COLO668 (cell line): ENCODE data around the gene NME4.
"Not testable (repeated sequence)": the region's sequence is repeated elsewhere in the genome, so short reads cannot be mapped to it uniquely, and the experiment has no call there.

Experiments
- DNase-seq: peaks from one replicate; lab custom pipeline; 2025; ENCODE audit not compliant: unreplicated experiment; lab: John Stamatoyannopoulos, UW

The NME4 gene

DNA sequence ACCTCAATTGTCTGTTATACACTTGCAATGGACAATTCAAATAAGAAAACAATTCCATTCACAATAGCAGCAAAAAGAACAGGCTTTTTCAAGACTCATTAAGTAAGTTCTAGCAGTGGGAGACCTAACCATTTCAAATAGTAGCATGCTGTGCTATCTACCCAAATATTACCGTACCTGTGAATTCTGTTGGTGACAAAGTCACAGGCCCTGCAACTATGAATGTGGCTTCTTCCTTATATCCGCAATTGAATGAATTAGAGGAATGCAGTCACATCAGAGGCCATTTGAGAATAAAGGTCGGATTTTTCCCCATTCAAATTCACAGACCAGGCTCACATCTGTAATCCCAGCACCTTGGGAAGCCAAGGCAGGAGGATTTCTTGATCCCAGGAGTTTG, 800 bp upstream of the NME4 start:
- DNase-seq = no peak

DNA sequence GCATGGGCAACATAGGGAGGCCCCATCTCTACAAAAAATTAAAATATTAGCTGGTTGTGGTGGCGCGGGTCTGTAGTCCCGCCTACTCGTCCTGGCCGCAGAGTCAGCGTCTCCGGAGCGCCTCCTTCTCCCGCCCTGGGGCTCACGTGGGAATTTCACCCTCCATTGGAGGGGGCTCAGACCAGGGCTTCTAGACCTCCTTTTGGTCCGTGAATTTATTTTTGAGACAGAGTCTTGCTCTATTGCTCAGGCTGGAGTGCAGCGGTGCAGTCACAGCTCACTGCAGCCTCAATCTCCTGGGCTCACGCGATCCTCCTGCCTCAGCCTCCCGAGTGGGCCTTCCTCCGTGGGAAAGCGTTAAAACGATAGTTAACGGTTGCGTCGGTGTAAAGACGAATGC, 394 bp upstream of the NME4 start:
- no peak for DNase-seq

DNA sequence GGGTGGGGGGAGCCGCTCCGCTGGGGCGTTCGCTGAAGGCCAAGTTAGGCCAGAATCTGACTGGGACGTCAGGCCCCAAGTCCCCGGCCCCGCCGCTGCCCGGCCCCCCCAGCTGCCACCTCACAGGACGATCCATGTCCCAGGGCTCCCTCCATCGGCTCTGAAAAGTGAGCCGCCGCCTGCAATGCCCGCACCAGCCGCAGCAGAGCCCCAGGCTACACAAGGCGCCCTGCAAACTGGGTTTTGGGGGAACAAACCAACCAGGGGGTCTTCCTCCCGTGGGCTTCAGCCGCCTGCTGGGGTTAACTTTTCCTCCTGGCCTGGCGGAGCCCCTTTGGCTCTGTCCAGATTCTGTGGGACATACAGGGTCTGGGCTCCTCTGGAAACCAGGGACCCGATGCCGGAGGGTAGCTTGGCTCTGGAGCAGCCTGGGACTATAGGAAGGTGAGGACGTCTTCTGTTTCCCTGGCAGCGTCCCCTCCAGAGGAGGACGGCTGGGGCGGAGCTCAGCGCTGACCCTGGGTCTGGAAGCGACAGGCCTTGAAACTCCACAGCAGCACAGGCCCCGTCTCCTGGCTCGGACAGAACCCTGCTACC, 835 bp downstream of the NME4 start:
- peak; percentile 29 for DNase-seq

DNA sequence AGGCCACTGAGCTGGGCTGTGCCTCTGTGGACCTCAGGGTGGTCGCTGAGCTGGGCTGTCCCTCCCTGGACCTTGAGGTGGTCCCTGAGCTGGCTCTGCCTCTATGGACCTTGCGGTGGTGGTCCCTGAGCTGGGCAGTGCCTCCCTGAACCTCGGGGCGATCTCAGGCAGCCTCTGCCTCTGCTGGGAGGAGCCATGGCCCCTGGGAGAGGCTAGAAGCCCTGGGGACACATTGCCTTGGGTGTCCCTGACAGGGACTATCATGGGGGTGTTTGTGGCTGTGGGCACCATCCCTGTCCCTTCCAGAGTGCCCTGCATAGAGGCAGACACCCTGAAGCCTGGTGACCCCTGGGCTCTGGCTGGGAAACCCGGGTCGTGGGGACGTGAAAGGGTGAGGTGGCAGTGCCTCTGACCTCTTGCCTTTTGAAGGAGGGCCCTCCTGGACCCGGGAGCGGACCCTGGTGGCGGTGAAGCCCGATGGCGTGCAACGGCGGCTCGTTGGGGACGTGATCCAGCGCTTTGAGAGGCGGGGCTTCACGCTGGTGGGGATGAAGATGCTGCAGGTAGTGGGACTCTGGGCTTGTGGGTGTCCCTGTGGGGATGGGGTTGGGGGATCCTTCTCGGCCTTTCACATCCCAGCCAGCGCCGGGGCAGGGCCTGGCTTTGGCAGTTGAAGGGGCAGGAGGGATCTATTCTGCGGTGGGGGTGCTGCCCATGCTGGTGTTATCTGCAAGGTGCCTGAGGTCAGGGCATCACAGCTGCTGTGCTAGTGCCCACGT, 1.8 kb downstream of the NME4 start:
- DNase-seq = no peak

DNA sequence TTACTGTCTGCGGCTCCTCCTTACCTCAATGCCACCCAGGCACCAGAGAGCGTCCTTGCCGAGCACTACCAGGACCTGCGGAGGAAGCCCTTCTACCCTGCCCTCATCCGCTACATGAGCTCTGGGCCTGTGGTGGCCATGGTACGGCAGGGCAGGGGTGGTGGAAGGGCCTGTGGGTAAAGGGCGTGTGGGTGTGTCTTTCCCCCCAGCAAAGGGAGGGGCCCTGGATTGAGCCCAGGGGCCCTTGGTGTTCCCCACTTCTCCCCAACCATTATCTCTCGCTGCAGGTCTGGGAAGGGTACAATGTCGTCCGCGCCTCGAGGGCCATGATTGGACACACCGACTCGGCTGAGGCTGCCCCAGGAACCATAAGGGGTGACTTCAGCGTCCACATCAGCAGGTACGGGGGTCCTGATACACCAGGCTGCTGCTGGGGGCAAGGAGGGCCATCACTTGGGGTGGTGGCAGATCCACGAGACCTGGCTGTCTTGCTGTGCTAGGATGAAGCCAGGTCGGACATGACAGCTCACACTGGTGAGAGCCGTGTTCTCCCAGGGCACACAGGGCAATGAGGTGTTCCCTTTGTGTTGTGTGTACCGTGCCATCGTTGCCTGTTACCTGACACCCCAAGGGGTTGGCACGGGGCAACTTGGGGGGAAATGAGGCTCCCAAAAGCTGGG, 2.5 kb downstream of the NME4 start:
- no peak for DNase-seq

DNA sequence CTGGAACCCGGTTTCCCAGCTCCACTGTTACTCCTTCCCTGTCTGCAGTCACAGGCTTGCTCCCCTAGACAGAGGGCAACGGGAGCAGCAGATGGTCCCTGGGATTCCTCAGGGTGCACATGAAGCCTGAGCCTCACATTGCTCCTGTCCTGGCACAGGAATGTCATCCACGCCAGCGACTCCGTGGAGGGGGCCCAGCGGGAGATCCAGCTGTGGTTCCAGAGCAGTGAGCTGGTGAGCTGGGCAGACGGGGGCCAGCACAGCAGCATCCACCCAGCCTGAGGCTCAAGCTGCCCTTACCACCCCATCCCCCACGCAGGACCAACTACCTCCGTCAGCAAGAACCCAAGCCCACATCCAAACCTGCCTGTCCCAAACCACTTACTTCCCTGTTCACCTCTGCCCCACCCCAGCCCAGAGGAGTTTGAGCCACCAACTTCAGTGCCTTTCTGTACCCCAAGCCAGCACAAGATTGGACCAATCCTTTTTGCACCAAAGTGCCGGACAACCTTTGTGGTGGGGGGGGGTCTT, 3.1 kb downstream of the NME4 start:
- DNase-seq = no peak

DNA sequence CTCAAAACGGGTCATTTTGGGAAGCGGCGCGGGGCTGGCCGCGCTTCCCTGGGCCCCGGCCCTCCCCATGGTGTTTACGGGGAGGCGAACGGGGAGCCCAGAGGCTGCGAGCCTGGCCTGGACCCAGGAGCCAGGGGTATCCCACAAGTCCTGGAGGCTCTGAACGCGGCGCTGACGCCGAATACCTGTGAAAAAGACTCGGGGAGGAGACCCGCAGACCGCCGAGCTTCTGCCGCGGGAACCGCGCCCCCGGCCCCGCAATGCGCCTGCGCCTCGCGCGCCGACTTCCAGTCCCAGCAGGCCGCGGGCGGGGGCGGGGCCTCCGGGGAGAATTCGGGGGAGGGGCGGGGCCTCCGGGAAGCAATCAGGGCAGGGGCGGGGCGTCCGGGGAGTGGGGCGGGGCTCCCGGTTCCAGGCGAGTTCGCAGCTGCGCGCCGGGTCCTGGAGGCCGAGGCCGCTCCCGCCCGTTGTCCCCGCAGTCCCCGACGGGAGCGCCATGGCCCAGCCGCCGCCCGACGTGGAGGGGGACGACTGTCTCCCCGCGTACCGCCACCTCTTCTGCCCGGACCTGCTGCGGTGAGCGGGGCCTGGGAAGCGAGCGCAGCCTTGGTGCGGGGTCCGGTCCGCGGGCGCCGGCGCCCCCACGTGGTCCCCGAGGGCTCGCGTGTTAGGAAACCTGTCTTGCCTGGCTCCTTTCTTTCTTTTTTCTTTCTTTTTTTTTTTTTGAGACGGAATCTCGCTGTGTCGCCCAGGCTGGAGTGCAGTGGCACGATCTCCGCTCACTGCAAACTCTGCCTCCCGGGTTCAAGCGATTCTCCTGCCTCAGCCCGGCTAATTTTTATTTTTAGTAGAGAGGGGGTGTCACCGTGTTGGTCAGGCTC, 4.7 kb downstream of the NME4 start, which contains the start of gene DECR2:
DECR2 (plus strand) TSS at position 418 of the 881 bp plus-strand sequence; CDS start at position 497, 79 bp downstream.
- DNase-seq = peak; percentile 96

DNA sequence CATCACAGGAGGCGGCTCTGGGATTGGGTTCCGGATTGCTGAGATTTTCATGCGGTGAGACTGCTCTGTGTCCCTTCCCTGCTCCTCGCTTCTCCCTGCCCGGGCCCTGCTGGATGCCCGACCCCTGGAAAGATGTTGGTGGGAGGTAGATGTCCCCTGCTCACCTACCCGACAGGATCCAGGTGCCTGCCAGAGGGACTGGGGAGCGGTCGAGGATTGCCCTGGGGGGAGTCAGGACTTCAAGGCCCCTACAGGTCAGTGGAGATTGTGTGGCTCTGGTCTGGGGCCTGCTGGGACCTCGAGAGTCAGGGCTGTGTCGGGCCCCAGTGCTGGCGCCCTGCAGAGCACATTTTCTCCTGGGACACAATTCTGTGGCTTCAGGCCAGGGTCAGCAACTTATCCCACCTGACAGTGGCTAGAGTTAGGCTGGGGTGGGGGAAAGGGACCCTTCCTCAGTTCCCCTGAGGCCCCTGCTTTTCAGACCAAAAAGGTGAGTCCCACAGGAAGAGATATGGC, 8.0 kb downstream of the NME4 start:
- no peak for DNase-seq

DNA sequence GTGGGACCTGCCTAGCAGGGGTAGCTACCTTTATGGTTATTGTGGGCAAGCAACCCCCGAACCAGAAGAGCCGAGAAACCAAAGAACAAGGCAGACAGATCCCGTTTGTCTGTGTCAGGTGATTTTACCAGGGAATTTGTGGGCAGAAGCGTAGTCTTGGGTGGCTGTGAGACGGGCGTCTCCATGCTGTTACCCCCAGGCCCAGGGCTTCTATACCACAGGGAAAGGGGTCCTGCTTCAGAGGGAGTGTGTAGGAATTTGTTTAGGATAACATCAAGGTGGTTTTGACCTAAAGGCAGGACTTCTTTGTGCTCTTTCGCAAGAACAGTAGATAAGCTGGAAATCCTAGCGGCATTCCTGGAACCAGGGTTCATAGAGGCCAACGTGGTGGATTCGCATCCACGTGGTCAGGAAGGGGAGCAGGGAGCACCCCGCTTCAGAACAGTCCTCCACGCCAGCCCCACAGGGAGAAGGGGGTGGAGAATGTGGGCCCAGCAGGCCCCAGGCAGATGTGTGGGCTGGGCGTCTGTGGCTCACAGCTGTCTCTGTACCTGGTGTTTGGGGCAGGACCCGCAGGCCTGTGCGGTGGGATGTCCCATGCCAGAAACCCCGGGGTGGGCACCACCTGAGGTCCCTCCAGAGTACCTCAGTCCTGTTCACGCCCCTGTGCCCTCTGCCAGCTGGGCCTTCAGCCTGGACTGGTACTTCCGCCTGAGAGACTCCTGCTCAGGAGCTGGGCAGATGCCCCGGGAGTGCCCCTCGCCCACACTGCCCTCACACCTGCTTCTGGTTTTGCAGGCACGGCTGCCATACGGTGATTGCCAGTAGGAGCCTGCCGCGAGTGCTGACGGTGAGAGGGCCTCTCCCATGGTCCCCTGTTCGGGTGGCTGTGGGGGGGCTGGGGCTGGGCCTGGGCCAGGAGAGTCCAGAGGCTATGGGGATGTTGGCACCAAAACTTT, 8.8 kb downstream of the NME4 start:
- DNase-seq = no peak

DNA sequence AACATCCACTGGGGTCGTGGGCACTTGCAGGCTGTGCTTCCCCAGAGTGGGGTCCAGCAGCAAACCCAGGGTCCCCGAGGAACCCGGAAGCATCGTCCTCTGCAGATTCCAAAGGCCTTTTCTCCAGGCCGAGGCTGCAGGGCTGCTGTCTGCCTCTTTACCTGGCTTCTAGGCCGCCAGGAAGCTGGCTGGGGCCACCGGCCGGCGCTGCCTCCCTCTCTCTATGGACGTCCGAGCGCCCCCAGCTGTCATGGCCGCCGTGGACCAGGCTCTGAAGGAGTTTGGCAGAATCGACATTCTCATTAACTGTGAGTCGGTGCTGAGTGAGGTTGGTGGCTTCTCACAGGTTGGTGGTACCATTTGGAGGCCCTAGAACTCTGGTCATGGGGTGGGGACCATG, 10.3 kb downstream of the NME4 start:
- no peak for DNase-seq

DNA sequence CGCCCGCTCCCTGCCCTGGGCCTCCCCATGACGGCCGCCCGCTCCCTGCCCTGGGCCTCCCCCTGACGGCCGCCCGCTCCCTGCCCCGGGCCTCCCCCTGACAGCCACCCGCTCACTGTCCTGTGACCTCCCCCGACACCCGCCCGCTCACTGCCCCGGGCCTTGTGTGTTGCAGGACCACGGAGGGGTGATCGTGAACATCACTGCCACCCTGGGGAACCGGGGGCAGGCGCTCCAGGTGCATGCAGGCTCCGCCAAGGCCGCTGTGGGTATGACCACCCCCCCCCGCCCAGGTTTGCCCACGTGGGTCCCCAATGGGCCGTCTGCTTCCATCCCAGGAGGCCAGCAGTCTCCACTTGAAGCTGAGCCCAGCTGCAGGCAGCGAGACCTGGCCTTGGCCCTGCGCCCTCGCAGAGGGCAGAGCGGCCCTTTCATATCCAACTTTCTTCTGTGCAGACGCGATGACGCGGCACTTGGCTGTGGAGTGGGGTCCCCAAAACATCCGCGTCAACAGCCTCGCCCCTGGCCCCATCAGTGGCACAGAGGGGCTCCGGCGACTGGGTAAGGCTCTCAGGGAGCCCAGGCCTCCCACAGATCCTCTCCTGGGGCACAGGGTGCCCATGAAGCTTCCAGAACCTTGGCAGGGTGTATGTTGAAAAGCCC, 13.6 kb downstream of the NME4 start:
- DNase-seq = no peak

DNA sequence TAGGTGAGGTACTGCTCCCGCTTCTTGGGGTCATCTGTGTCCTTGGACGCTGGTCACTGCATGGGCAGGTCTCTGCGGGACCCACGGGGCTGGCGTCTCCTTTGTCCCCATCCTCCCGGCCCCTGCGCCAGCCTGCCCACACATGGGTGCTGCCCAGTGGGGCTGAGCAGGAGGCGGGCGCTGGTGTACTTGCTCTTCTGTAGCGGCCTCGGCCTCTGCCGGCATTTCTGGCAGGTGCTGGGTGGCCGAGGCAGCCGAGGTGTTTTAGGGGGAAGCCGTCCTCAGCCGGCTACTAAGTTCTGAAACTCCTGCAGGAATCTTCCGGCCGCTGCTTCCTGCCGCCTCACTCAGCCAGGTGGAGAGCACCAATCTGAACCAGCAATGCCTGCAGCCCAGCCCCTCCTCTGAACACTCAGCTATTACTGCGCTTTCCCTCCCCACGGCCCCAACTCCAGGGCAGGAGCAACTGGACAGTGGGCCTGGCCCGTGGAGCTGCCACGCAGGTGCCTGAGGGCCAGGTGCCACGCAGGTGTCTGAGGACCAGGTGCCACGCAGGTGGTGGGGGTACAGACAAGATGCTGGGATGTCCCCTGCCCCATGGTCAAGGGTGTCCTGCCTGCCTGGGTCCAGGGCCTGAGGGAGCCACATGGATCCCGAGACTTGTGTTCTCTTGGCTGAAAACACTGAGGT, 14.7 kb downstream of the NME4 start:
- no peak for DNase-seq

DNA sequence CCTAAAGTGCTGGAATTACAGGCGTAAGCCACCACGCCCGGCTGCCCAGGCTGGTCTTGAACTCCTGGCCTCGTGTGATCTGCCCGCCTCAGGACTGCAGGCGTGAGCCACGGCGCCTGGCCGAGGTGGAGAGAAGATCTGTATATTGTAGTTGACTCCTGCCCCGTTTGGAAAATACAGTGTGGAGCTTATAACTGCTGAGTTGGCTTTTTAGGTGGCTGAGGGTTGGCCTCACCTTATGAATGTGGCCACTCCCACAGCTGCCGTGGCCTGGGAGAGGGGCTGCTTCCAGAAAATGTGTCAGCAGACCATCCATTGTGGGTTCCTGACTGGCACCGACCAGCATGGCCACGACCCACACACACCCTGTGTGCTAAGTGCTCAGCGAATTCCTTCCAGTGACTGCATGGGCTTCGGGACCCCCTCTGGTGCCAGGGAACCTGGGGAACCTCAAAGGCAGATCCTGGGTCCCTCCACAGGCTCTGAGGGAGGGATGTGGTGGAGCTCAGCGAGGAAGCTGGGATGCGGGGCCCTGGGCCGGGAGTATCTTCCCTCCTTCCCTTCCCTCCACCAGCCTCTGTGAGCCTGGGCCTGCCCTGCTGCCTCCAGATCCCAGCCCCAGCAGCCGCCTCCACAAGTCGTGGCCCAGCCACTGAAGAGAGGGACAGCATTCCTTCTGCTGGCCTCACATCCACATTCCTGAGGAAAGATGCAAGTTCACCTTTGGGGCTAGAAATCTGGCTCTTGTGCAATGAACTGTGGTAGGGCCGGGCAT, 17.6 kb downstream of the NME4 start:
- DNase-seq = no peak

DNA sequence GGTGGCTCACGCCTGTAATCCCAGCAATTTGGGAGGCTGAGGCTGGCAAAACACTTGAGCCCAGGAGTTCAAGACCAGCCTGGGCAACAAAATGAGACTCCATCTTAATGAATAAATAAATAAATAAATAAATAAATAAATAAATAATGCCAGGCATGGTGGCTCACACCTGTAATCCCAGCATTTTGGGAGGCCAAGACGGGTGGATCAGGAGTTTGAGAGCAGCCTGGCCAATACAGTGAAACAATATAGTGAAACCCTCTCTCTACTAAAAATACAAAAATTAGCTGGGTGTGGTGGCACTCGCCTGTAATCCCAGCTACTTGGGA, 18.1 kb downstream of the NME4 start:
- not testable (repeated sequence) for DNase-seq

DNA sequence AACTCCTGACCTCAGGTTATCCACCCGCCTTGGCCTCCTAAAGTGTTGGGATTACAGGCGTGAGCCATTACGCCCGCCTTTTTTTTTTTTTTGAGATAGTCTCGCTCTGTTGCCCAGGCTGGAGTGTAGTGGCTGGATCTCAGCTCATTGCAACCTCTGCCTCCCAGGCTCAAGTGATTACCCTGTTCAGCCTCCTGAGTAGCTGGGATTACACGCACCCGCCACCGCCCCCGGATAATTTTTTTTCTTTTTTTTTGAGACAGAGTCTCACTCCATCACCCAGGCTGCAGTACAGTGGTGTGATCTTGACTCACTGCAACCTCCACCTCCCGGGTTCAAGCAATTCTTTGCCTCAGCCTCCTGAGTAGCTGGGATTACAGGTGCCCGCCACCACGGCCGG, 25.2 kb downstream of the NME4 start:
- not testable (repeated sequence) for DNase-seq

DNA sequence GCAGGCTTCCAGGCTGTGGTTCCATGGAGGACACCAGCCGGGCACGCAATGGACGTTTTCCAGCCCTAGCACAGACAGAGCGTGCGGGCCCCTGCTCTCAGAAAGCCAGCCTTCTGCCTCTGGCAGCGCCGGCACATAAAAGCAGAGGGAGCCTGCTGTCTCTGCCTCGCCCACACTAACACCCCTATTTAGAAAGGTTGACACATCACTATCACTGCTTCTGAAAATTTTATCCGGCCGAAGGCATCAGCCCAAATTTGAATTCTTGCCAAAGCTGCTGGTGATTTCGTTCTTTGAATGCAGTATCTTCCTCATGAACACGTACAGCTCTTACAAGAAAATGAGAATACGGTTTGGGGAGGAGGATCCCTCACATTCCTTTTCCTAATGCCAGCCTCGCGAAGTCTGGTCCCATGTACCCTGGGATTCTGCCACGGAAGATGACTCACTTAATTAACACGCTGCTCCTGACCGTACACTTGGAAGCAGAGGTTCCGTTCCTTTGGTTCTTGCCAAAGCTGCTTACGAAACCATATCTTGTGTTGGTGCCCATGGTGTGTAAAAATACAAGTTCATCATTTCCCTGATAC, 27.1 kb downstream of the NME4 start:
- DNase-seq = no peak

DNA sequence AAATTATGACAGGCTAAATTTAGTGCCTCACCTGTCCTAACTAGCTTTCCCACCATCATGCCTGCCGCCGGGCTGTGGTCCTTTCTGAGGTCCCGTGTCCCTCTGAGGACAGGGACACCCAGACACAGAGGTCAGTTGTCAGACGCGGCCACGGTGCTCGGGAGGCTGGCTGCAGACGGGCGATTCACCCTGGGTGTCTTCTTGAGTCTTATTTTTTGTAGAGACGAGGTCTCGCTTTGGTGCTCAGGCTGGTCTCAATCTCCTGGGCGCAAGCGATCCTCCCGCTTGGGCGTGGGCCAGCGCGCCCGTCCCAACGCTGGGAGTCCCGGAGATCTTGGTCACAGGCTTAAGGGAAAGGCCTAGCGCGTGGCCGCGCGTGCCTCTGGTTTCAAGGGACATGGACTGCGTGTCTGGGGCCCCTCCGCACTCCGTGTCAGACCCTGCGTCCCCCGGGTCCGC, 27.7 kb downstream of the NME4 start:
- DNase-seq = no peak
